ENCODE measurements around the gene CCDC157.

CCDC157 gene

GRCh38 chr22:30351226-30351625 is 5.6 kb upstream of the CCDC157 start:
- no peak overlapping the region for H3K4ac ChIP-seq (ENCODE audit: low read depth, low read length)
- H2AK5ac ChIP-seq (ENCODE audit: low read length), result no peak overlapping the region
- no peak for DNase-seq
- H3K27me3 ChIP-seq (ENCODE audit: insufficient read depth, low read length, poor library complexity), result no peaks in the 10 kb centered on the region
- peaks cover 2% of the 10 kb centered on the region for H3K4me1 ChIP-seq (ENCODE audit: control insufficient read depth, low read depth, low read length)
- H3K36me3 ChIP-seq (ENCODE audit: control insufficient read depth, insufficient read depth, low read length), result peaks cover 22% of the 10 kb centered on the region
- H3K18ac ChIP-seq (ENCODE audit: low read length), result no peak overlapping the region
- peaks cover 28% of the 10 kb centered on the region for H3K79me1 ChIP-seq (ENCODE audit: low read length)
- H3K27ac ChIP-seq (ENCODE audit: low read depth, low read length), result no peak overlapping the region
- no peak overlapping the region for H3K9ac ChIP-seq (ENCODE audit: low read length)
- no peak overlapping the region for H4K8ac ChIP-seq (ENCODE audit: low read depth, low read length)
- H3K4me2 ChIP-seq (ENCODE audit: low read length), result no peak overlapping the region
- H2BK15ac ChIP-seq (replicated peaks; ENCODE audit: low read depth), result no peak overlapping the region
- no peak overlapping the region for H2BK120ac ChIP-seq (ENCODE audit: low read depth, low read length)
- no peak overlapping the region for H3K4me3 ChIP-seq (ENCODE audit: low read length)
- no peak overlapping the region for H4K5ac ChIP-seq (ENCODE audit: low read length)
- no peak overlapping the region for H3K56ac ChIP-seq (ENCODE audit: low read length)
- H3K79me2 ChIP-seq (ENCODE audit: control insufficient read depth, insufficient read depth, low read length), result peaks cover 34% of the 10 kb centered on the region
- no CpG with 5 or more reads among the region's 3 CpGs for WGBS (ENCODE audit: extremely low coverage, insufficient coverage, low lambda C conversion rate)
- H2BK5ac ChIP-seq (ENCODE audit: low read length), result no peak overlapping the region
- no peak overlapping the region for H3K23ac ChIP-seq (ENCODE audit: low read length)

- H3K27me3 ChIP-seq (ENCODE audit: insufficient read depth, low read length, poor library complexity), result no peaks in the 10 kb centered on the region
- WGBS (ENCODE audit: extremely low coverage, insufficient coverage, low lambda C conversion rate), result no CpG with 5 or more reads among the region's 5 CpGs
- no peak overlapping the region for H2BK5ac ChIP-seq (ENCODE audit: low read length)
- peaks cover 27% of the 10 kb centered on the region for H3K79me2 ChIP-seq (ENCODE audit: control insufficient read depth, insufficient read depth, low read length)
- DNase-seq, result no peak
- peaks cover 22% of the 10 kb centered on the region for H3K79me1 ChIP-seq (ENCODE audit: low read length)
- no peak overlapping the region for H3K9ac ChIP-seq (ENCODE audit: low read length)
- peaks cover 5% of the 10 kb centered on the region for H3K4me1 ChIP-seq (ENCODE audit: control insufficient read depth, low read depth, low read length)
- no peak overlapping the region for H2BK15ac ChIP-seq (replicated peaks; ENCODE audit: low read depth)
- H3K56ac ChIP-seq (ENCODE audit: low read length), result no peak overlapping the region
- H3K4ac ChIP-seq (ENCODE audit: low read depth, low read length), result no peak overlapping the region
- no peak overlapping the region for H4K8ac ChIP-seq (ENCODE audit: low read depth, low read length)
- no peak overlapping the region for H2AK5ac ChIP-seq (ENCODE audit: low read length)
- peaks cover 16% of the 10 kb centered on the region for H3K36me3 ChIP-seq (ENCODE audit: control insufficient read depth, insufficient read depth, low read length)
- H3K27ac ChIP-seq (ENCODE audit: low read depth, low read length), result no peak overlapping the region
- no peak overlapping the region for H3K18ac ChIP-seq (ENCODE audit: low read length)
- no peak overlapping the region for H4K5ac ChIP-seq (ENCODE audit: low read length)
- no peak overlapping the region for H2BK120ac ChIP-seq (ENCODE audit: low read depth, low read length)
- H3K4me3 ChIP-seq (ENCODE audit: low read length), result no peak overlapping the region
- H3K4me2 ChIP-seq (ENCODE audit: low read length), result no peak overlapping the region
- no peak overlapping the region for H3K23ac ChIP-seq (ENCODE audit: low read length)
Observed at GRCh38 chr22:30354644-30355043, 2.2 kb upstream of the CCDC157 start.

- H3K56ac ChIP-seq (ENCODE audit: low read length), result peak overlapping the region; percentile 93
- no CpG with 5 or more reads among the region's 9 CpGs for WGBS (ENCODE audit: extremely low coverage, insufficient coverage, low lambda C conversion rate)
Observed at GRCh38 chr22:30357236-30357570, 396 bp downstream of the CCDC157 start.

GRCh38 chr22:30357650-30358215 is 926 bp downstream of the CCDC157 start:
- H2AK5ac ChIP-seq (ENCODE audit: low read length), result no peak overlapping the region
- peak overlapping the region; percentile 66 for H3K23ac ChIP-seq (ENCODE audit: low read length)
- peaks cover 8% of the 10 kb centered on the region for H3K4me1 ChIP-seq (ENCODE audit: control insufficient read depth, low read depth, low read length)
- H3K4ac ChIP-seq (ENCODE audit: low read depth, low read length), result no peak overlapping the region
- no peak overlapping the region for H4K8ac ChIP-seq (ENCODE audit: low read depth, low read length)
- no peak overlapping the region for H3K18ac ChIP-seq (ENCODE audit: low read length)
- peaks cover 1% of the 10 kb centered on the region for H3K36me3 ChIP-seq (ENCODE audit: control insufficient read depth, insufficient read depth, low read length)
- no peak overlapping the region for H4K5ac ChIP-seq (ENCODE audit: low read length)
- H3K79me2 ChIP-seq (ENCODE audit: control insufficient read depth, insufficient read depth, low read length), result peaks cover 23% of the 10 kb centered on the region
- H3K4me3 ChIP-seq (ENCODE audit: low read length), result no peak overlapping the region
- H3K27ac ChIP-seq (ENCODE audit: low read depth, low read length), result no peak overlapping the region
- peak overlapping the region; percentile 93 for H3K56ac ChIP-seq (ENCODE audit: low read length)
- no CpG with 5 or more reads among the region's 22 CpGs for WGBS (ENCODE audit: extremely low coverage, insufficient coverage, low lambda C conversion rate)
- peaks cover 17% of the 10 kb centered on the region for H3K79me1 ChIP-seq (ENCODE audit: low read length)
- peak overlapping the region; percentile 11 for H3K4me2 ChIP-seq (ENCODE audit: low read length)
- H2BK15ac ChIP-seq (replicated peaks; ENCODE audit: low read depth), result no peak overlapping the region
- H2BK120ac ChIP-seq (ENCODE audit: low read depth, low read length), result no peak overlapping the region
- H3K9ac ChIP-seq (ENCODE audit: low read length), result peak overlapping the region; percentile 26
- H2BK5ac ChIP-seq (ENCODE audit: low read length), result no peak overlapping the region
- H3K27me3 ChIP-seq (ENCODE audit: insufficient read depth, low read length, poor library complexity), result no peaks in the 10 kb centered on the region
- DNase-seq, result no peak

More at GRCh38 chr22:30357236-30357570, 396 bp downstream of the CCDC157 start:
- Histone ChIP-seq H3K36me3 (ENCODE audit: control insufficient read depth, insufficient read depth, low read length) (peaks cover 7% of the 10 kb centered on the region), H3K79me2 (ENCODE audit: control insufficient read depth, insufficient read depth, low read length) (peaks cover 23% of the 10 kb centered on the region), H3K9ac (ENCODE audit: low read length) (peak overlapping the region; percentile 91), H4K8ac (ENCODE audit: low read depth, low read length) (no peak overlapping the region), H3K4ac (ENCODE audit: low read depth, low read length) (no peak overlapping the region), H2AK5ac (ENCODE audit: low read length) (no peak overlapping the region), H3K27me3 (ENCODE audit: insufficient read depth, low read length, poor library complexity) (no peaks in the 10 kb centered on the region), H2BK15ac (replicated peaks; ENCODE audit: low read depth) (no peak overlapping the region), H3K23ac (ENCODE audit: low read length) (no peak overlapping the region), H3K4me3 (ENCODE audit: low read length) (peak overlapping the region; percentile 97), H2BK120ac (ENCODE audit: low read depth, low read length) (no peak overlapping the region), H3K79me1 (ENCODE audit: low read length) (peaks cover 20% of the 10 kb centered on the region), H3K18ac (ENCODE audit: low read length) (no peak overlapping the region), H3K4me2 (ENCODE audit: low read length) (peak overlapping the region; percentile 97), H4K5ac (ENCODE audit: low read length) (no peak overlapping the region), H2BK5ac (ENCODE audit: low read length) (no peak overlapping the region), H3K27ac (ENCODE audit: low read depth, low read length) (no peak overlapping the region), H3K4me1 (ENCODE audit: control insufficient read depth, low read depth, low read length) (peaks cover 5% of the 10 kb centered on the region)
- DNase-seq, result no peak

- no peak overlapping the region for H3K4me2 ChIP-seq (ENCODE audit: low read length)
- no peak overlapping the region for H3K4me3 ChIP-seq (ENCODE audit: low read length)
- H4K5ac ChIP-seq (ENCODE audit: low read length), result no peak overlapping the region
- no peak overlapping the region for H3K23ac ChIP-seq (ENCODE audit: low read length)
- no CpG with 5 or more reads among the region's 6 CpGs for WGBS (ENCODE audit: extremely low coverage, insufficient coverage, low lambda C conversion rate)
- no peak for DNase-seq
- no peak overlapping the region for H4K8ac ChIP-seq (ENCODE audit: low read depth, low read length)
- H3K79me2 ChIP-seq (ENCODE audit: control insufficient read depth, insufficient read depth, low read length), result peaks cover 23% of the 10 kb centered on the region
- H3K27ac ChIP-seq (ENCODE audit: low read depth, low read length), result no peak overlapping the region
- no peak overlapping the region for H3K56ac ChIP-seq (ENCODE audit: low read length)
- peak overlapping the region; percentile 11 for H3K9ac ChIP-seq (ENCODE audit: low read length)
- no peak overlapping the region for H2BK120ac ChIP-seq (ENCODE audit: low read depth, low read length)
- peaks cover 17% of the 10 kb centered on the region for H3K79me1 ChIP-seq (ENCODE audit: low read length)
- no peak overlapping the region for H2BK5ac ChIP-seq (ENCODE audit: low read length)
- H3K4me1 ChIP-seq (ENCODE audit: control insufficient read depth, low read depth, low read length), result peaks cover 10% of the 10 kb centered on the region
- no peaks in the 10 kb centered on the region for H3K27me3 ChIP-seq (ENCODE audit: insufficient read depth, low read length, poor library complexity)
- H2AK5ac ChIP-seq (ENCODE audit: low read length), result no peak overlapping the region
- no peak overlapping the region for H3K4ac ChIP-seq (ENCODE audit: low read depth, low read length)
- no peaks in the 10 kb centered on the region for H3K36me3 ChIP-seq (ENCODE audit: control insufficient read depth, insufficient read depth, low read length)
- H2BK15ac ChIP-seq (replicated peaks; ENCODE audit: low read depth), result no peak overlapping the region
- no peak overlapping the region for H3K18ac ChIP-seq (ENCODE audit: low read length)
Observed at GRCh38 chr22:30358541-30358940, 1.7 kb downstream of the CCDC157 start.

Data from mesendoderm (in vitro differentiated cells).